ENCODE results near the gene ZNF141.
"Not testable (repeated sequence)": the region's sequence is repeated elsewhere in the genome, so short reads cannot be mapped to it uniquely, and the experiment has no call there.

- TF ChIP-seq CTCF, POLR2A (IDR thresholded peaks at IDR 0.05): not testable (repeated sequence)
These were observed 33.1 kb upstream of the ZNF141 start for GRCh38 chr4:304516-304915.

All from heart left ventricle (tissue), 13 donors.